Sigmoid colon (tissue), 7 donors: ENCODE results near the gene MT1F. TPM values are rescaled to one million over a fixed set of nuclear protein-coding genes. Genes with fewer than 3 reads are reported as not detected.

Source experiments
- DNase-seq: peaks from one replicate; pipeline ENCODE4 v3.0.0-alpha.2; 2019
- H3K27ac ChIP-seq, 4 donors: fragments of 200-600 bp; sonication (generic); one replicate each; pipeline ENCODE4 v1.5.1; 2016 to 2019; ENCODE audit warnings: mild to moderate bottlenecking in 1 of 4
- H3K27me3 ChIP-seq, 3 donors: fragments of 200-600 bp; sonication (generic); one replicate each; pipeline ENCODE4 v1.5.1; 2019; ENCODE audit warnings: mild to moderate bottlenecking in 1 of 3
- H3K36me3 ChIP-seq, 4 donors: fragments of 200-600 bp; sonication (generic); one replicate each; pipeline ENCODE4 v1.5.1; 2016 to 2019
- H3K4me1 ChIP-seq, 4 donors: fragments of 200-600 bp; sonication (generic); one replicate each; pipeline ENCODE4 v1.5.1; 2017 to 2019
- H3K4me3 ChIP-seq, 4 donors: fragments of 200-600 bp; sonication (generic); one replicate each; pipeline ENCODE4 v1.5.1; 2017 to 2019; ENCODE audit warnings: mild to moderate bottlenecking in 2 of 4, moderate library complexity in 1 of 4
- H3K9me3 ChIP-seq, 4 donors: fragments of 200-600 bp in 3 of 4; sonication (generic) in 3 of 4; one replicate each; pipeline versions ENCODE4 v1.5.1 to v1.6.1; 2013 to 2019
- CTCF ChIP-seq, 4 experiments: fragments of 450-650 bp in 3 of 4; fragments of 200-600 bp in 1 of 4; IDR thresholded peaks; one replicate each; pipeline ENCODE4 v1.5.1; 2016 to 2019; ENCODE audit warnings: antibody characterized with exemption in 4 of 4, mild to moderate bottlenecking in 3 of 4, moderate library complexity in 2 of 4
- EP300 ChIP-seq, 4 donors: sonication (generic); formaldehyde crosslinking; IDR thresholded peaks; one replicate each; pipeline ENCODE4 v1.6.1; 2017; ENCODE audit warnings: antibody characterized with exemption in 4 of 4
- POLR2A ChIP-seq, 2 donors: fragments of 450-650 bp; IDR thresholded peaks; one replicate each; pipeline ENCODE4 v1.6.1; 2016; ENCODE audit warnings: antibody characterized with exemption in 2 of 2, mild to moderate bottlenecking in 2 of 2, moderate library complexity in 2 of 2
- POLR2AphosphoS5 ChIP-seq, 4 donors: sonication (generic); formaldehyde crosslinking; IDR thresholded peaks; one replicate each; pipeline ENCODE4 v1.6.1; 2017; ENCODE audit warnings: antibody characterized with exemption in 4 of 4
- WGBS, 2 donors: extraction: QIAGEN DNeasy Blood & Tissue Kit; methylation state at CpG; one replicate each; pipeline ENCODE4 v1.1.7; 2013; 5-methylcytosine and 5-hydroxymethylcytosine counted together
- intact Hi-C: fragments of 100-400 bp; cut with DNase I; formaldehyde crosslinking; loops from one replicate; pipeline ENCODE4 v1.15.1; 2023
- polyA plus RNA-seq, 3 donors: library from polyadenylated mRNA; stranded (reverse); fragments of 200-250 nt; gene quantifications; one replicate each; pipeline ENCODE4 v1.2.3, GENCODE V29; 2013
- total RNA-seq, 4 donors: library from RNA; depleted of rRNA; stranded (reverse); fragments of >200 nt; gene quantifications; one replicate each; pipeline ENCODE4 v1.1.0, GENCODE V29; 2016
- donor health status: healthy with polysubstance abuse.
- donor health status: Bipolar disorder and iron deficiency.
- donor health status: healthy.

Gene MT1F
- total and polyA plus RNA-seq, 7 donors = 0.71 to 117 (median 3.1) TPM

- Histone ChIP-seq H3K36me3 (no peaks in the 10 kb centered on the region), H3K27me3 (no peaks in the 10 kb centered on the region), H3K27ac (peak overlapping the region; percentile 86 to 93 (median 89)), H3K4me1 (peaks cover 0 to 44% (median 44%) of the 10 kb centered on the region in 4 donors), H3K9me3 (no peaks in the 10 kb centered on the region), H3K4me3 (peak overlapping the region; percentile 47 to 62 (median 54))
- WGBS, 2 donors = 1% methylated on average over 6 of the region's 6 CpGs
- DNase-seq = peak; percentile 89
- intact Hi-C loops = loop anchor here (5.0 to 10.0 kb wide), 3 partner anchors 33 to 325 kb away; partner anchors contain the start of genes AMFR and HERPUD1
- TF ChIP-seq EP300 (IDR thresholded peaks at IDR 0.05) (peak in 1 of 4 donors; percentile 9), POLR2AphosphoS5 (IDR thresholded peaks at IDR 0.05) (peak in 3 of 4 donors; percentile 57 to 66 (median 66)), CTCF (IDR thresholded peaks at IDR 0.05) (no peak), POLR2A (IDR thresholded peaks at IDR 0.05) (no peak)
Observed at GRCh38 chr16:56609463-56609921, 48.3 kb upstream of the MT1F start.

GRCh38 chr16:56610017-56610608 lies 47.6 kb upstream of the MT1F start:
- Histone ChIP-seq H3K4me1 (peaks cover 0 to 44% (median 44%) of the 10 kb centered on the region in 4 donors), H3K4me3 (peak overlapping the region; percentile 47 to 62 (median 54)), H3K9me3 (no peaks in the 10 kb centered on the region), H3K27me3 (no peaks in the 10 kb centered on the region), H3K27ac (peak overlapping the region; percentile 86 to 93 (median 89)), H3K36me3 (no peaks in the 10 kb centered on the region)
- intact Hi-C loops = no loop called here
- TF ChIP-seq POLR2AphosphoS5 (IDR thresholded peaks at IDR 0.05) (peak; percentile 15 to 81 (median 60)), CTCF (IDR thresholded peaks at IDR 0.05) (no peak), POLR2A (IDR thresholded peaks at IDR 0.05) (no peak), EP300 (IDR thresholded peaks at IDR 0.05) (peak in 2 of 4 donors; percentile 48 to 79)
- DNase-seq = peak; percentile 83
- WGBS, 2 donors = 8 to 23% methylated on average over 10 of the region's 10 CpGs

- TF ChIP-seq CTCF (IDR thresholded peaks at IDR 0.05) = no peak
- no peak for TF ChIP-seq EP300 (IDR thresholded peaks at IDR 0.05)
- TF ChIP-seq POLR2AphosphoS5 (IDR thresholded peaks at IDR 0.05) = no peak
- no peak for TF ChIP-seq POLR2A (IDR thresholded peaks at IDR 0.05)
- 35 to 44% methylated on average over 2 of the region's 2 CpGs for WGBS, 2 donors
- intact Hi-C loops = no loop called here
- Histone ChIP-seq H3K27ac (peak overlapping the region; percentile 86 to 93 (median 89)), H3K9me3 (no peaks in the 10 kb centered on the region), H3K27me3 (no peaks in the 10 kb centered on the region), H3K4me3 (peak overlapping the region in 2 of 4 donors; percentile 59 to 62), H3K4me1 (peaks cover 0 to 44% (median 43%) of the 10 kb centered on the region in 4 donors), H3K36me3 (no peaks in the 10 kb centered on the region)
- DNase-seq = no peak
Observed at GRCh38 chr16:56610609-56611111, 47.1 kb upstream of the MT1F start.

- Histone ChIP-seq H3K36me3 (no peaks in the 10 kb centered on the region), H3K4me3 (no peak overlapping the region), H3K27me3 (no peaks in the 10 kb centered on the region), H3K9me3 (no peaks in the 10 kb centered on the region), H3K4me1 (peaks cover 0 to 41% (median 36%) of the 10 kb centered on the region in 4 donors), H3K27ac (peak overlapping the region; percentile 86 to 93 (median 89))
- TF ChIP-seq EP300 (IDR thresholded peaks at IDR 0.05) = peak in 1 of 4 donors; percentile 44
- no peak for TF ChIP-seq CTCF (IDR thresholded peaks at IDR 0.05)
- peak in 3 of 4 donors; percentile 36 to 51 (median 48) for TF ChIP-seq POLR2AphosphoS5 (IDR thresholded peaks at IDR 0.05)
- no peak for TF ChIP-seq POLR2A (IDR thresholded peaks at IDR 0.05)
- no peak for DNase-seq
- 81 to 89% methylated on average over 2 of the region's 2 CpGs for WGBS, 2 donors
- intact Hi-C loops = no loop called here
Observed at GRCh38 chr16:56611281-56611833, 46.4 kb upstream of the MT1F start.
